Endodermal cell (in vitro differentiated cells): ENCODE results near the gene CACNA1D. TPM values are rescaled to one million over a fixed set of nuclear protein-coding genes. Genes with fewer than 3 reads are reported as not detected.

ENCODE experiments used
- DNase-seq: peaks from one replicate; pipeline ENCODE4 v3.0.0-alpha.2; 2017
- H3K27ac ChIP-seq: 2 replicates; pipeline ENCODE4 v1.5.1; 2013; ENCODE audit warnings: mild to moderate bottlenecking, low read depth, low read length, moderate library complexity
- H3K27me3 ChIP-seq: 2 replicates; pipeline ENCODE4 v1.6.1; 2013; ENCODE audit warnings: mild to moderate bottlenecking, low read length, moderate library complexity; ENCODE audit not compliant: insufficient read depth, control insufficient read depth, poor library complexity, severe bottlenecking
- H3K36me3 ChIP-seq: 2 replicates; pipeline ENCODE4 v1.7.0; 2013; ENCODE audit warnings: mild to moderate bottlenecking, low read length, moderate library complexity; ENCODE audit not compliant: control insufficient read depth, insufficient read depth
- H3K4me1 ChIP-seq: one replicate; pipeline ENCODE4 v1.7.0; 2013; ENCODE audit warnings: low read length; ENCODE audit not compliant: control insufficient read depth, insufficient read depth
- H3K4me3 ChIP-seq: 2 replicates; pipeline ENCODE4 v1.5.1; 2013; ENCODE audit warnings: mild to moderate bottlenecking, low read length, moderate library complexity
- H3K9ac ChIP-seq: 2 replicates; pipeline ENCODE4 v1.6.1; 2013; ENCODE audit warnings: mild to moderate bottlenecking, low read length, moderate library complexity; ENCODE audit not compliant: poor library complexity, severe bottlenecking; ENCODE audit errors: extremely low read depth
- H3K9me3 ChIP-seq: 2 replicates; pipeline ENCODE4 v1.6.1; 2013; ENCODE audit warnings: mild to moderate bottlenecking, low read length, moderate library complexity; ENCODE audit not compliant: control insufficient read depth
- H3K27ac Mint-ChIP-seq: 2 replicates; pipeline ENCODE4 v1.8.0; 2020; ENCODE audit warnings: mixed read lengths
- H3K27me3 Mint-ChIP-seq: 2 replicates; pipeline ENCODE4 v1.8.0; 2021; ENCODE audit warnings: mild to moderate bottlenecking, mixed read lengths; ENCODE audit not compliant: insufficient read depth
- H3K36me3 Mint-ChIP-seq: 2 replicates; pipeline ENCODE4 v1.8.0; 2020; ENCODE audit warnings: low read depth, mixed read lengths
- H3K4me1 Mint-ChIP-seq: 2 replicates; pipeline ENCODE4 v1.8.0; 2020; ENCODE audit warnings: mixed read lengths
- H3K4me3 Mint-ChIP-seq: 2 replicates; pipeline ENCODE4 v1.8.0; 2020; ENCODE audit warnings: mild to moderate bottlenecking, moderate library complexity, mixed read lengths
- H3K9me3 Mint-ChIP-seq: 2 replicates; pipeline ENCODE4 v1.8.0; 2020; ENCODE audit warnings: mild to moderate bottlenecking, mixed read lengths
- WGBS, 2 experiments: methylation state at CpG; one replicate each; pipeline versions ENCODE4 v1.1.5 to v1.1.7; 2013; ENCODE audit warnings: missing lambda C conversion rate in 2 of 2, mixed read lengths in 1 of 2; ENCODE audit not compliant: insufficient coverage in 1 of 2, insufficient read length in 1 of 2; 5-methylcytosine and 5-hydroxymethylcytosine counted together
- total RNA-seq, 2 donors: library from RNA; stranded (reverse); fragmentation: NEBNext Ultra II Directional in 1 of 2; extraction: Animal tissue kit (Norgen Biotek cat#: 25700) in 1 of 2; gene quantifications; 2 replicates in 1 of 2; 3 replicates in 1 of 2; pipeline ENCODE4 v1.2.1, GENCODE V29; 2021
- TF ChIP-seq, protein P1 (sequence below): fragments of 200-600 bp; sonication (generic); conservative IDR thresholded peaks from 2 replicates; pipeline ENCODE4 v1.5.0; 2021; ENCODE audit warnings: antibody characterized with exemption, mild to moderate bottlenecking

CACNA1D gene
- total RNA-seq, 2 donors from 2014 or later = 2.2 to 3.8 TPM

DNA sequence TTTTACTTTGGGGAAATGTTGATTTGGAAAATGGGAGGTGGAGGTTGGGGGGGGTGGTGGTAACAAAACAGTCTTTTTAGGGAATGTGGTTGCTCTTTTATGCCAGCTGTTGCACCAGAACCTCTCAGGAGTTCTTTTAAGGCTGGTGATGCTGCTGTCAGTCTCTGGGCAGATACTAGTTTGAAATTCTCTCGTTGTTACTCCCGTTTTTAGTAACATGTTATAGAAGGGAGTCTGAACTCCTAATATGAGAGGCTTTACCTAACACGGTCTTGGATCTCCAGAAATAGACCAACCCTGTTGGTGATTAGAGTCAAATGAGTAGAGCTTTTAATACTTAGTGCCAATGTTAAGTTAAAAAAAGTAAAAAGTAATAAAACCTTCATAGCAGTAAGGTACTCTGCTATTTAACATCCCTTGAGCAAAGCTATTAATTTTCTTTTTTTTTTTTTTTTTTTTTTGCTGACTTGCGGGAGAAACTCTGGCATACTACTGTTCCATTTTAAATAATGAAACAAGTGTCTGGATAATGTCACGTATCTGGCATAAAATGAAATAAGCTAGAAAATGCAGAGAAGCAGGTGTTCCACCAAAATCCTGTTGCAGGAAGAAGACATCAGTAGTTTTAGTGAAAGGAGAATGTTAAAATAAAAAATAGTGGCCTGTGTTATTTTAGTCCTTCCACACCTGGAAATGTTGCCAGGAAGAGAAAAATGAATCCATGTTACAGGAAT is 156.7 kb downstream of the CACNA1D start:
- H3K27me3 ChIP-seq = no peaks in the 10 kb centered on the region
- Mint-ChIP-seq H3K36me3 (no peaks in the 10 kb centered on the region), H3K4me3 (no peak overlapping the region), H3K27ac (no peak overlapping the region), H3K9me3 (peaks cover 18% of the 10 kb centered on the region), H3K27me3 (peaks cover 4% of the 10 kb centered on the region), H3K4me1 (no peaks in the 10 kb centered on the region)
- H3K4me3 ChIP-seq = no peak overlapping the region
- no peak overlapping the region for H3K9ac ChIP-seq
- no peak overlapping the region for H3K27ac ChIP-seq
- TF ChIP-seq, protein P1, sequence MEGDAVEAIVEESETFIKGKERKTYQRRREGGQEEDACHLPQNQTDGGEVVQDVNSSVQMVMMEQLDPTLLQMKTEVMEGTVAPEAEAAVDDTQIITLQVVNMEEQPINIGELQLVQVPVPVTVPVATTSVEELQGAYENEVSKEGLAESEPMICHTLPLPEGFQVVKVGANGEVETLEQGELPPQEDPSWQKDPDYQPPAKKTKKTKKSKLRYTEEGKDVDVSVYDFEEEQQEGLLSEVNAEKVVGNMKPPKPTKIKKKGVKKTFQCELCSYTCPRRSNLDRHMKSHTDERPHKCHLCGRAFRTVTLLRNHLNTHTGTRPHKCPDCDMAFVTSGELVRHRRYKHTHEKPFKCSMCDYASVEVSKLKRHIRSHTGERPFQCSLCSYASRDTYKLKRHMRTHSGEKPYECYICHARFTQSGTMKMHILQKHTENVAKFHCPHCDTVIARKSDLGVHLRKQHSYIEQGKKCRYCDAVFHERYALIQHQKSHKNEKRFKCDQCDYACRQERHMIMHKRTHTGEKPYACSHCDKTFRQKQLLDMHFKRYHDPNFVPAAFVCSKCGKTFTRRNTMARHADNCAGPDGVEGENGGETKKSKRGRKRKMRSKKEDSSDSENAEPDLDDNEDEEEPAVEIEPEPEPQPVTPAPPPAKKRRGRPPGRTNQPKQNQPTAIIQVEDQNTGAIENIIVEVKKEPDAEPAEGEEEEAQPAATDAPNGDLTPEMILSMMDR = no peak
- H3K4me1 ChIP-seq = no peaks in the 10 kb centered on the region
- 89 to 95% methylated on average over 4 to 5 of the region's 5 CpGs for whole genome bisulfite sequencing, 2 experiments
- no peaks in the 10 kb centered on the region for H3K36me3 ChIP-seq
- peaks cover 13% of the 10 kb centered on the region for H3K9me3 ChIP-seq
- DNase-seq = no peak

DNA sequence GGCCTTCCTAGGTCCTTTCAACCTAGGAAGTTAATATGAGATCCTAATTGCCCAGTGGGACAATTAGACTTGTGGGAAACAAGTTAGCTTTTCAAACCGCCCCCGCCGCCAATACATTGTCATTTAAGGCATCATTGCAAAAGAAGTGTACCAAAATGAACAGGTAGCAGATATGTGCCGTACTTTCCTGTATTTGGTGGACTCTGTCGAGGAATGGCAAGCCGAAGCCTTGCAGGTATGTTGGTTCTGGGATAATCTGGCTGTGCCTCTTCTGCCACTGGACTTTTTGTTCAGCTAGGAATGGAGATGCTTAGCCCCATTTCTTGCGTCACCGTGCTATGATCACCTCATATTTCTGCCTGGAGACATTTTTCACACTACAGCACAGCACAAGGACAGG is 157.5 kb downstream of the CACNA1D start:
- no peak overlapping the region for H3K4me3 ChIP-seq
- Mint-ChIP-seq H3K36me3 (no peaks in the 10 kb centered on the region), H3K27me3 (peaks cover 2% of the 10 kb centered on the region), H3K4me1 (no peaks in the 10 kb centered on the region), H3K27ac (no peak overlapping the region), H3K4me3 (no peak overlapping the region), H3K9me3 (peaks cover 18% of the 10 kb centered on the region)
- TF ChIP-seq, protein P1 = no peak
- H3K27ac ChIP-seq = no peak overlapping the region
- H3K27me3 ChIP-seq = no peaks in the 10 kb centered on the region
- WGBS, 2 experiments = 95 to 96% methylated on average over 7 to 8 of the region's 8 CpGs
- no peak for DNase-seq
- H3K36me3 ChIP-seq = no peaks in the 10 kb centered on the region
- no peak overlapping the region for H3K9ac ChIP-seq
- no peaks in the 10 kb centered on the region for H3K4me1 ChIP-seq
- H3K9me3 ChIP-seq = peaks cover 13% of the 10 kb centered on the region

DNA sequence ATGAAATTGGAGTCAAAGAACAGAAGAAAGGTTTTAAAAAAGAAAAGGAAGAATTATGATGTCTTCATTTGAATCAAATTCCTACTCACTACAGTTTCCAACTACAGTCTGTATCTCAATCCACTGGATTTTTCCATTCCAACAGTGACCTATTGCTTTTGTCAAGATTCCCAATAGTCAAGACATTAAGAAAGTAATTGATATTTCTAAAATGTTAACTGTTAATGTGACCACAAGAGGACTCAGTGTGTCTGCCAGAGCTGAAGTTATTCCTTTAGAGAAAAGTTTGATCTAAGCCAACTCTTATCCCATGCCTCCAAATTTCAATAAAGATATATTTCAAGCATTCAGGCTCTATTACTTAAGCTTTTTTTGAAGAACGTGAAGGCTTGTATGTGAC is 163.2 kb downstream of the CACNA1D start:
- TF ChIP-seq, protein P1 = no peak
- 100% methylated on average over 1 of the region's 1 CpG for WGBS, 2 experiments
- no peak overlapping the region for H3K4me3 Mint-ChIP-seq
- no peaks in the 10 kb centered on the region for H3K36me3 ChIP-seq
- H3K36me3 Mint-ChIP-seq = no peaks in the 10 kb centered on the region
- no peaks in the 10 kb centered on the region for H3K27me3 ChIP-seq
- peaks cover 3% of the 10 kb centered on the region for H3K27me3 Mint-ChIP-seq
- peaks cover 26% of the 10 kb centered on the region for H3K9me3 Mint-ChIP-seq
- H3K4me1 ChIP-seq = no peaks in the 10 kb centered on the region
- H3K9me3 ChIP-seq = peaks cover 13% of the 10 kb centered on the region
- no peak overlapping the region for H3K9ac ChIP-seq
- H3K27ac ChIP-seq = no peak overlapping the region
- no peaks in the 10 kb centered on the region for H3K4me1 Mint-ChIP-seq
- no peak for DNase-seq
- H3K4me3 ChIP-seq = no peak overlapping the region
- no peak overlapping the region for H3K27ac Mint-ChIP-seq
